ENCODE data around the gene ILDR1.

The ILDR1 gene

GRCh38 chr3:122021811-122022401, at the start of gene ILDR1:
ILDR1 (minus strand) TSS chr3:122022247; CDS start chr3:122022077, 170 bp downstream.
- H3K4me3 ChIP-seq (ENCODE audit: low read length): peak within 1 kb of the TSS; percentile 58
- TF ChIP-seq, protein P1, sequence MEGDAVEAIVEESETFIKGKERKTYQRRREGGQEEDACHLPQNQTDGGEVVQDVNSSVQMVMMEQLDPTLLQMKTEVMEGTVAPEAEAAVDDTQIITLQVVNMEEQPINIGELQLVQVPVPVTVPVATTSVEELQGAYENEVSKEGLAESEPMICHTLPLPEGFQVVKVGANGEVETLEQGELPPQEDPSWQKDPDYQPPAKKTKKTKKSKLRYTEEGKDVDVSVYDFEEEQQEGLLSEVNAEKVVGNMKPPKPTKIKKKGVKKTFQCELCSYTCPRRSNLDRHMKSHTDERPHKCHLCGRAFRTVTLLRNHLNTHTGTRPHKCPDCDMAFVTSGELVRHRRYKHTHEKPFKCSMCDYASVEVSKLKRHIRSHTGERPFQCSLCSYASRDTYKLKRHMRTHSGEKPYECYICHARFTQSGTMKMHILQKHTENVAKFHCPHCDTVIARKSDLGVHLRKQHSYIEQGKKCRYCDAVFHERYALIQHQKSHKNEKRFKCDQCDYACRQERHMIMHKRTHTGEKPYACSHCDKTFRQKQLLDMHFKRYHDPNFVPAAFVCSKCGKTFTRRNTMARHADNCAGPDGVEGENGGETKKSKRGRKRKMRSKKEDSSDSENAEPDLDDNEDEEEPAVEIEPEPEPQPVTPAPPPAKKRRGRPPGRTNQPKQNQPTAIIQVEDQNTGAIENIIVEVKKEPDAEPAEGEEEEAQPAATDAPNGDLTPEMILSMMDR (IDR thresholded peaks at IDR 0.05; ENCODE audit: insufficient read depth, low read depth, low read length, missing control alignments): no peak
- peak; percentile 37 for DNase-seq (ENCODE audit: low read depth)

DNA sequence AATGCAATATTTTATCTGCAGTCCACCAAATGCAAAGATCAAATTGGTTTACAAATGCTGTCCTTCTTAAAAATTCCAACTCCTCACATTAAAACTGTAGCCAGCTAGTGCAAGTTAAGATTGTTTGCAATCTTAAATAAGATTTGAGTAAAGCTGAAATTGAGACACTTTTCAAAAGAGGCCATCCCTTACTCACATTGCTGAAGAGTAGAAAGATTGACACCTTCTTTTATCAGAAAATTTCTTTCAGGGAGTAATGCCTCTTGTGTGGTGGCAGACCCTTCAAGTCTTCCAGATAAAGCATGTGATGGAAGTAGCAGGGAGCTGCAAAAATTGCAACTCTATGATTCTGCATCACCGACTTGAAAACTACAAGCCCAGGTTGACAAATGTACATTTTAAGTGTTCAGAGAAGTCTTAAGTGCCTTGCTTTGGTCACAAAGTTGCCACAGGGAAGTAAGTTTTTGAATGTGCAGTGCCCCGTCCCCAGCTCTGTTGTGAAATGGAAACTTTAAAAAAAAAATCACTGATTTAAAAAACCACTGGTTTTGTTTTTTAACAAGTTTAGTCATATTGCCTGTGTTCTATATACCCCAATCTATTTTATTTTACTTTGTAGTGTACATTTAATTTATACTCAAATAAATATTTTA, 45.7 kb upstream of the ILDR1 start:
- TF ChIP-seq, protein P1 (IDR thresholded peaks at IDR 0.05; ENCODE audit: insufficient read depth, low read depth, low read length, missing control alignments): no peak
- H3K4me3 ChIP-seq (ENCODE audit: low read length): no peak overlapping the region
- no peak for DNase-seq (ENCODE audit: low read depth)

DNA sequence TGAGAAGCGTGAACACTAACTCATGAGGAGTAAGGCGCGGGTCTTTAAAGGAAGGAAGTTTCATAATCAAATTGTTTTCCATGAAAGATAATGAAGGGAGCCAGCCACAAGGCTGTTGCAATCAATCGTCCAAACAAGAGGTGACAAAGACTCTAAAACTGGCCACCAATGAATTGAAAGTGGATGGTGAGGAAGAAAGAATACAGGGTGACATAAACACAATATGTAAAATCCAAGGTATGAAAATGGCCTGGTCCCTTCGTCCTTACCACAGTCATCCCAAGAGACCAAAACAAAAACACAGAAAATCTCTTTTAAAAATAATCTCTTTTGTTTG, 45.1 kb upstream of the ILDR1 start:
- H3K4me3 ChIP-seq (ENCODE audit: low read length): no peak overlapping the region
- DNase-seq (ENCODE audit: low read depth): no peak
- TF ChIP-seq, protein P1 (IDR thresholded peaks at IDR 0.05; ENCODE audit: insufficient read depth, low read depth, low read length, missing control alignments): no peak

GRCh38 chr3:122066331-122067213, 44.5 kb upstream of the ILDR1 start:
- no peak for DNase-seq (ENCODE audit: low read depth)
- no peak overlapping the region for H3K4me3 ChIP-seq (ENCODE audit: low read length)
- TF ChIP-seq, protein P1 (IDR thresholded peaks at IDR 0.05; ENCODE audit: insufficient read depth, low read depth, low read length, missing control alignments): no peak

GRCh38 chr3:122064326-122064725, 42.3 kb upstream of the ILDR1 start:
- TF ChIP-seq, protein P1 (IDR thresholded peaks at IDR 0.05; ENCODE audit: insufficient read depth, low read depth, low read length, missing control alignments): no peak
- no peak for DNase-seq (ENCODE audit: low read depth)
- H3K4me3 ChIP-seq (ENCODE audit: low read length): no peak overlapping the region

- TF ChIP-seq, protein P1 (IDR thresholded peaks at IDR 0.05; ENCODE audit: insufficient read depth, low read depth, low read length, missing control alignments): no peak
- H3K4me3 ChIP-seq (ENCODE audit: low read length): no peak overlapping the region
- DNase-seq (ENCODE audit: low read depth): no peak
These were observed 41.9 kb upstream of the ILDR1 start for GRCh38 chr3:122063908-122064307.
